Panc1 (cell line): ENCODE results near the gene PTGIS.

Source experiments
- POLR2AphosphoS5 ChIP-seq: IDR thresholded peaks from 2 replicates; pipeline ENCODE4 v1.6.1; 2012; ENCODE audit warnings: mild to moderate bottlenecking, low read depth, low read length, moderate library complexity
- TF ChIP-seq, protein P1 (sequence below): fragments of 450-650 bp; IDR thresholded peaks from 2 replicates; pipeline ENCODE4 v1.5.1; 2017; ENCODE audit warnings: mild to moderate bottlenecking

DNA sequence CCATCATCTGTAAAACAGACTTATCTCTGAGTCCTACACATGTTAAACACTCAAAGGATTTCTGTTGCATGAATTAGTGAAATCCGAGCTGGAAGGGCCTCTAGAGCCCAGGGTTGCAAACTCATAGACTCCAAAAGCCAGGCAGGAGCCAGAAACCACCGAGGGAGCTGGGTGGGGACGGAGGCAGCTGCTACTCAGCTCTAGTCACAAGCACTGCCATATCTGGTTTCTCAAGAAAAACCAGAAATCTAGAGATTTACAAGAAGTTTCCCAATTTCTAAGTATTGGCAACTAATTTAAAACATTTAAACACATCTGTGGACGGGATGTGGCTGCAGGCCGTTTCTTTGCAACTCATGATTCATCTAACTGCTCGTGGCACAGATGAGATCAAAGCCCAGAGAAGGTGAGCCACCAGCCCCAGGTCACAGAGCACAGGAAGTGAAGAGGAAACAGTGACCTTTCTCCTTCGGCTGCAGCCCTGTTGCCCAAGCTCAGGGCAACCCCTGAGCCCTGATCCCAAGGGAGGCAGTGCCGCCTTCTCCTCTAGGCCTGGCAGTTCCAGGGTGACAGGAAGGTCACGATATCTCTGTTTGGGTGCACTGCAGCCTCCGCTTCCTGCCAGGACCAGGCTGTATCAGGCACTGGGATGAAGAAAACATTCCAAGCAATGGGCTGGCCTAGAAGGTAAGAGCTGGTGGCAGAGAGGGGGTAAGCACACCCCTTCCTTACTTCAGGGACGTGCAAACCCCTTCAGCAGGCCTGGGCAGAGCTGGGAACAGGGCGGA lies 26.4 kb upstream of the PTGIS start:
- TF ChIP-seq POLR2AphosphoS5 = no peak
- TF ChIP-seq, protein P1, sequence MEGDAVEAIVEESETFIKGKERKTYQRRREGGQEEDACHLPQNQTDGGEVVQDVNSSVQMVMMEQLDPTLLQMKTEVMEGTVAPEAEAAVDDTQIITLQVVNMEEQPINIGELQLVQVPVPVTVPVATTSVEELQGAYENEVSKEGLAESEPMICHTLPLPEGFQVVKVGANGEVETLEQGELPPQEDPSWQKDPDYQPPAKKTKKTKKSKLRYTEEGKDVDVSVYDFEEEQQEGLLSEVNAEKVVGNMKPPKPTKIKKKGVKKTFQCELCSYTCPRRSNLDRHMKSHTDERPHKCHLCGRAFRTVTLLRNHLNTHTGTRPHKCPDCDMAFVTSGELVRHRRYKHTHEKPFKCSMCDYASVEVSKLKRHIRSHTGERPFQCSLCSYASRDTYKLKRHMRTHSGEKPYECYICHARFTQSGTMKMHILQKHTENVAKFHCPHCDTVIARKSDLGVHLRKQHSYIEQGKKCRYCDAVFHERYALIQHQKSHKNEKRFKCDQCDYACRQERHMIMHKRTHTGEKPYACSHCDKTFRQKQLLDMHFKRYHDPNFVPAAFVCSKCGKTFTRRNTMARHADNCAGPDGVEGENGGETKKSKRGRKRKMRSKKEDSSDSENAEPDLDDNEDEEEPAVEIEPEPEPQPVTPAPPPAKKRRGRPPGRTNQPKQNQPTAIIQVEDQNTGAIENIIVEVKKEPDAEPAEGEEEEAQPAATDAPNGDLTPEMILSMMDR = no peak
